BLaER1 (cell line): ENCODE measurements around the gene WDR7.

ENCODE experiments used
- H3K27ac ChIP-seq: shearing (Covaris generic); formaldehyde crosslinking; 2 replicates; pipeline ENCODE4 v1.8.1; 2022
- H3K27me3 ChIP-seq: shearing (Covaris generic); formaldehyde crosslinking; 2 replicates; pipeline ENCODE4 v1.8.1; 2022
- H3K36me3 ChIP-seq: shearing (Covaris generic); formaldehyde crosslinking; 2 replicates; pipeline ENCODE4 v1.8.1; 2022
- H3K4me1 ChIP-seq: shearing (Covaris generic); formaldehyde crosslinking; 2 replicates; pipeline ENCODE4 v1.8.1; 2022
- H3K4me2 ChIP-seq: shearing (Covaris generic); formaldehyde crosslinking; 2 replicates; pipeline ENCODE4 v1.8.1; 2022
- H3K4me3 ChIP-seq: shearing (Covaris generic); formaldehyde crosslinking; 2 replicates; pipeline ENCODE4 v1.8.1; 2022
- H3K9ac ChIP-seq: shearing (Covaris generic); formaldehyde crosslinking; 2 replicates; pipeline ENCODE4 v1.8.1; 2022
- H3K9me3 ChIP-seq: shearing (Covaris generic); formaldehyde crosslinking; 2 replicates; pipeline ENCODE4 v1.8.1; 2022
- H4K20me1 ChIP-seq: shearing (Covaris generic); formaldehyde crosslinking; 2 replicates; pipeline ENCODE4 v1.8.1; 2022
- Cebpa-rat ChIP-seq: shearing (Covaris generic); IDR thresholded peaks from 2 replicates; pipeline ENCODE4 v1.8.1; 2022

WDR7 gene

DNA sequence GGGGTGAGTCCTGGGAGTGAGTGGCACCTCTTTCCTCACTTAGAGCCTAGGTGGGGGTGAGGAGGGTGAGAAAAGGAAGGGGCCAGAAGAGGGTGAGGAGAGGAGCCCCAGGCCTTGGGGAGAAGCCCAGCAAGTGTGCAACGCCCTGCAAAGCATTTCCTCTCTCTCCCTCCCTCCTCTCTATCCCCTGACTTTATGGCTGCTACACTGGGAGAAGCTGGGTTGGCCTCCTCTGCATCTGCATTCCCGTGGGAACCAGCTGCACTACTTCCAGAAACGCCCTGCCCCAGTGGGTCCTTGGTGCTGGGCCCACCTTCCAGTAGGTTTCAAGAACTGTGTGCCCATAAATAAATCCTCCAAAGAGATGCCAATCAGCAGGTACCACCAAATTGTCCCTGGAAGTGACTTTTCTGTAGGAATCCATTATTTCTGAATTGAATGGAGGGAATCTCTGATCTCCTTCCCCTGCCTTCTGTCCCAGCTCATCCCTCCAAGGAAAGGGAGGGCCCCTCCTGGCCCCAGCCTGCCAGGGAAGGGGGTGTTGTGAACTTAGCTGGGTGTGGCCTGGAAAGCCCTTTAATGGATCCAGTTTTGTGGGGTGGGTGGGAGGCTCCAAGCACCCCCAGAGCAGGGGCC is 400.0 kb downstream of the WDR7 start:
- H3K9ac ChIP-seq: no peak overlapping the region

GRCh38 chr18:57051657-57052044 is 400.5 kb downstream of the WDR7 start:
- peaks cover 3% of the 10 kb centered on the region; the same call in 1 of the 2 replicates for H3K9me3 ChIP-seq
- no peaks in the 10 kb centered on the region for H3K36me3 ChIP-seq
- no peaks in the 10 kb centered on the region; the same call in 1 of the 2 replicates for H3K27me3 ChIP-seq
- peak overlapping the region; percentile 57 for H3K4me2 ChIP-seq
- no peak for TF ChIP-seq Cebpa-rat
- peaks cover 20% of the 10 kb centered on the region for H3K4me1 ChIP-seq
- no peak overlapping the region for H3K4me3 ChIP-seq
- no peaks in the 10 kb centered on the region for H4K20me1 ChIP-seq
- H3K9ac ChIP-seq: no peak overlapping the region
- no peak overlapping the region for H3K27ac ChIP-seq

More for the DNA sequence above, 400.0 kb downstream of the WDR7 start:
- H3K27ac ChIP-seq: no peak overlapping the region
- no peaks in the 10 kb centered on the region for H4K20me1 ChIP-seq
- TF ChIP-seq Cebpa-rat: no peak
- peaks cover 20% of the 10 kb centered on the region for H3K4me1 ChIP-seq
- H3K27me3 ChIP-seq: no peaks in the 10 kb centered on the region; the same call in 1 of the 2 replicates
- no peak overlapping the region for H3K4me3 ChIP-seq
- peaks cover 3% of the 10 kb centered on the region; the same call in 1 of the 2 replicates for H3K9me3 ChIP-seq
- no peaks in the 10 kb centered on the region for H3K36me3 ChIP-seq
- peak overlapping the region; percentile 57 for H3K4me2 ChIP-seq

- Histone ChIP-seq H3K9me3 (no peaks in the 10 kb centered on the region), H3K27ac (no peak overlapping the region), H3K27me3 (no peaks in the 10 kb centered on the region; the same call in 1 of the 2 replicates), H3K4me2 (peak overlapping the region; percentile 57; the same call in 1 of the 2 replicates), H3K4me3 (no peak overlapping the region), H3K4me1 (peaks cover 20% of the 10 kb centered on the region), H3K9ac (no peak overlapping the region), H3K36me3 (no peaks in the 10 kb centered on the region), H4K20me1 (no peaks in the 10 kb centered on the region)
- no peak for TF ChIP-seq Cebpa-rat
These were observed 401.0 kb downstream of the WDR7 start for GRCh38 chr18:57052173-57052572.

DNA sequence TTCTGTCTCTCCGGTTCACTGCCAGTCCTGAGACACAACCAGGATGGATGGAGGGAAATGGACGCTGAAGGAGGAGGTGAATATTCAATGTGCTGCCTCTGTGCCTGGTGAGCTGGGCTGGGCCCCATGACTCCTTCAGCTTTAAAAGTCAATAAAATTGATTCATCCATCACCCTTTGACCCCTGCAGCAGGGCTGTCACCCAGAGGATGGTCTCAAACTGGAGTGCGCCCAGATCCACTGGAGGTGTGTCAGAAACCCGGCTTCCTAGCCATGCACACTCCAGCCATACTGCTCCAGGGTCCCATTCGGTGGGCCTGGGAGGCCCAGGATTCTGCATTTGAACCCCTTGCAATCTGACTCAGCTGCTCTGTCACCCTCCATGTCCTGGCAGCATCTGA is 401.6 kb downstream of the WDR7 start:
- Histone ChIP-seq H3K36me3 (no peaks in the 10 kb centered on the region), H3K27me3 (no peaks in the 10 kb centered on the region; the same call in 1 of the 2 replicates), H4K20me1 (no peaks in the 10 kb centered on the region), H3K4me3 (no peak overlapping the region), H3K9ac (no peak overlapping the region), H3K4me2 (no peak overlapping the region), H3K9me3 (no peaks in the 10 kb centered on the region), H3K27ac (no peak overlapping the region), H3K4me1 (peaks cover 20% of the 10 kb centered on the region)
- no peak for TF ChIP-seq Cebpa-rat

DNA sequence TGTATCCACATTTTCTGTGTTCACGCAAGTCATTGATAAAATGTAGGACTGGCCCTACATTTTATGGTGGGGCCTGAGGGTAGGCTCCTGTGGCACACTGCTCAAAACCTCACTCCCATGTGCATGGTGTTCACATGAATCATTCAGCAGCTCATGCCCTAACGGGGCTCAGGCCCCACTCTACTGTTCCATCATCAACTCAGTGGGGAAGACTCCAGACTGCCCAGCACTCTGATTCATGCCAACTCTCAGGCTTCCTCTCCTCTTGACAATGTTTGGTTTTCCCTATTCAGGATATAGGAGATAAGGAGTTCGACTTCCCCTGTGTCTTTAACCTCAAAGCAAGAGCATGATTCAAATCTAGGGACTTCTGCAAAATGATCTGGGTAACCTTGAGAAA is 403.7 kb downstream of the WDR7 start:
- Histone ChIP-seq H3K4me2 (no peak overlapping the region), H3K9ac (no peak overlapping the region), H3K4me3 (no peak overlapping the region), H4K20me1 (no peaks in the 10 kb centered on the region), H3K36me3 (no peaks in the 10 kb centered on the region), H3K4me1 (peaks cover 20% of the 10 kb centered on the region), H3K27me3 (no peaks in the 10 kb centered on the region; the same call in 1 of the 2 replicates), H3K27ac (no peak overlapping the region), H3K9me3 (no peaks in the 10 kb centered on the region)
- no peak for TF ChIP-seq Cebpa-rat

- Histone ChIP-seq H3K9ac (no peak overlapping the region), H4K20me1 (no peaks in the 10 kb centered on the region), H3K27ac (no peak overlapping the region), H3K4me2 (no peak overlapping the region), H3K4me3 (no peak overlapping the region), H3K4me1 (no peaks in the 10 kb centered on the region), H3K27me3 (no peaks in the 10 kb centered on the region; the same call in 1 of the 2 replicates), H3K36me3 (no peaks in the 10 kb centered on the region), H3K9me3 (no peaks in the 10 kb centered on the region)
- no peak for TF ChIP-seq Cebpa-rat
These were observed 406.7 kb downstream of the WDR7 start for GRCh38 chr18:57057890-57058289.

- TF ChIP-seq Cebpa-rat: no peak
- Histone ChIP-seq H3K9me3 (no peaks in the 10 kb centered on the region), H3K9ac (no peak overlapping the region), H3K4me1 (no peaks in the 10 kb centered on the region), H3K36me3 (no peaks in the 10 kb centered on the region), H4K20me1 (no peaks in the 10 kb centered on the region), H3K27ac (no peak overlapping the region), H3K4me2 (no peak overlapping the region), H3K27me3 (no peaks in the 10 kb centered on the region), H3K4me3 (no peak overlapping the region)
These were observed 407.6 kb downstream of the WDR7 start for GRCh38 chr18:57058734-57059133.

DNA sequence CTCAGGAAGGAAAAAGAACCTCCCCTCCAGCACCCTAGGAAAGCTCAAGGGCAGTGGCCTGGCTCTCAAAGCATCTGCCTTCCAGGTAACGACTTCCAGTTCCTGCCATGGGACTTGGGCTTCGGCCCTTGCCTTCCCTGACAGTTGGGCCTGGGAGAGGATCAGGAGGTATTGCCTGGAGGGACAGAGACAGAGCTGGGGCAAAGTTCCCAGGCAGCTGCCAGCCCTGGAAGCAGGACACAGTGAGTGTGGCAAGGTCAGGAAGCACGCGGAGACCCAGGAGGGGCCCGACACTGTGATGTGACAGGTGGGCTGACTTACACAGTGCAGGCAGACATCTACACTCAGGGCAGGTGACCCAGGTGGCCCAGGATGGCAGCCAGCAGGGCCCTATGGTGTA is 408.2 kb downstream of the WDR7 start:
- Histone ChIP-seq H3K27ac (no peak overlapping the region), H3K4me3 (no peak overlapping the region), H3K4me1 (no peaks in the 10 kb centered on the region), H3K27me3 (no peaks in the 10 kb centered on the region), H3K9ac (no peak overlapping the region), H3K9me3 (no peaks in the 10 kb centered on the region), H4K20me1 (no peaks in the 10 kb centered on the region), H3K4me2 (no peak overlapping the region), H3K36me3 (no peaks in the 10 kb centered on the region)
- no peak for TF ChIP-seq Cebpa-rat

GRCh38 chr18:57060814-57061213 is 409.7 kb downstream of the WDR7 start:
- Histone ChIP-seq H3K4me1 (no peaks in the 10 kb centered on the region), H3K4me3 (no peak overlapping the region), H3K27ac (no peak overlapping the region), H3K9ac (no peak overlapping the region), H3K9me3 (no peaks in the 10 kb centered on the region), H4K20me1 (no peaks in the 10 kb centered on the region), H3K27me3 (no peaks in the 10 kb centered on the region), H3K4me2 (no peak overlapping the region), H3K36me3 (no peaks in the 10 kb centered on the region)
- no peak for TF ChIP-seq Cebpa-rat

GRCh38 chr18:57062178-57062577 is 411.0 kb downstream of the WDR7 start:
- H3K4me2 ChIP-seq: no peak overlapping the region
- no peaks in the 10 kb centered on the region for H4K20me1 ChIP-seq

More at GRCh38 chr18:57062178-57062577, 411.0 kb downstream of the WDR7 start:
- no peaks in the 10 kb centered on the region for H3K4me1 ChIP-seq
- H3K36me3 ChIP-seq: no peaks in the 10 kb centered on the region
- no peaks in the 10 kb centered on the region for H3K9me3 ChIP-seq
- H3K9ac ChIP-seq: no peak overlapping the region
- no peak overlapping the region for H3K27ac ChIP-seq
- no peak for TF ChIP-seq Cebpa-rat
- no peaks in the 10 kb centered on the region for H3K27me3 ChIP-seq
- H3K4me3 ChIP-seq: no peak overlapping the region
